Raji (cell line): ENCODE results near the gene CTNNA1.

Experiments
- POLR2A ChIP-seq: IDR thresholded peaks from 2 replicates; pipeline ENCODE4 v1.6.1; 2011; ENCODE audit warnings: low read depth, low read length, control low read depth; ENCODE audit not compliant: insufficient read depth

CTNNA1 gene

DNA sequence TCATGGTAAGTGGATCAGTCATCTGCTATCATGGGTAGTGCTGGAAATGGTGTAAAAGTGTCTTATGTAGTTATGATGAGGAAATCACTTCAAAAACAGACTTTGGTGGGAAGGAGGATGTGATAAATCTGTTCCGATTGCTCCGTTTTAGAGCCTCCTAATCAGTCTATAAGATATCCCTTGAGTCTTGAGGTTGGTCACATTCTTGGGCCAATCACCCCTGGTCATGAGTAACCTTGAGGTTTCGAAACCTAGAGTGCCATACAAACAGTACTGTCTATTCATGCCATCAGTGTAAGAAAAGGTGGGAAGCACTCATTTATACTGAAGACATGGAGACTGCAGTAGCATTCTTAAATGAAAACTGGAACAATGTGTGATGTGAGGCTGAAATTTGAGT, 76.1 kb downstream of the CTNNA1 start:
- TF ChIP-seq POLR2A: no peak

- TF ChIP-seq POLR2A: no peak
These were observed 78.5 kb downstream of the CTNNA1 start for GRCh38 chr5:138831703-138832102.

DNA sequence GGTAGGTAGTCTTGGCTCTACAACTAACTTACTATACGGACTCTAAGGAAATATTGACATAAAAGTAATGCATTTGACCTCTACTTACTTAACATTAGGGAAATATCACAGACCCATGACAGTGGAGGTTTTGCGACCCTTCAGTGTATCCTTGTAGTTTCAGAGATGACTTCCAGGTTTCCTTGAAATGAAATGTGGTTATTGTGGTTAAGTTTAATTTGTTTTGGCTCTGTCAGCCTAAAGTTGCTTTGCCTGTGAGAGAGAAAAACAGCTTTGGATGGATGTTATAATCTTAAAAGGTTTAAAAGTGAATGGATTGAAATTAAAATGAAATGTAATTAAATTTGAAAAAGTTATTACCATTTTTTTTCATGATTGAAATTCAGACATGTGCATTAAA, 79.0 kb downstream of the CTNNA1 start:
- no peak for TF ChIP-seq POLR2A

- no peak for TF ChIP-seq POLR2A
These were observed 79.9 kb downstream of the CTNNA1 start for GRCh38 chr5:138833080-138833479.

DNA sequence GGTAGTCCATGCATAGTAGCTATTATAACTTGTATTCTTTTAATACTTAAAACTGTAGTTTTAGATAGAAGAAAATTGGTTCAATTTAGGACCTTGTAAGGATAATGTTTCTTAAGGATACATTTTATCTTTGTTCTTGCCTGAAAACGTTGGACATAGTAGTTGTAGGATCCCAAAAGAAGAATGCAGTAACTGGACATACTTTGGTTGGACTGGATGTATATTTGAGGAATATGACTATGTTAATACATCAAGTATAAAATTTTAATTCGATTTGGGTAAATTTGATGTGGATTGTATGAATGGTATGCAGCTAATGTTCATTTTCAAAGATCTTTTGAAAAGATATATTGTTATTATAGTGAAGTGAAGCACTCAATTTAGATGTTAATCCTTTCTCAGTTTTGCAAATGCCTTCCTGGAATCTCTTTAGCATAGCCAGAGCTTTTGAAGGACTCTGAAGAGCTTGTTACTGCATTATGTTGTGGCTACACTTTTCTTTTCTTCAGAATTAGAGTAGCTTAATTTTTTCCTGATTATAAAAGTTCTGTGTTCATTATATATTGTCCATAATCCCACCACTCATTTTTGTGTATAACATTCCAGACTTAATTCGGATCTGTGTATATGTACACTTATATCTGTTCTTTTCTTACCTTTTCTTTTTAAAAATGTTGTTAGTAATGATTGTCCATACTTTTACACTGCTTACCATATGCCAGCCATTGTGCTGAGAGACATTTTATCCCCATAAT, 80.7 kb downstream of the CTNNA1 start:
- TF ChIP-seq POLR2A: no peak

- no peak for TF ChIP-seq POLR2A
These were observed 83.9 kb downstream of the CTNNA1 start for GRCh38 chr5:138837160-138837559.

- TF ChIP-seq POLR2A: no peak
These were observed 86.9 kb downstream of the CTNNA1 start for GRCh38 chr5:138840103-138840502.

DNA sequence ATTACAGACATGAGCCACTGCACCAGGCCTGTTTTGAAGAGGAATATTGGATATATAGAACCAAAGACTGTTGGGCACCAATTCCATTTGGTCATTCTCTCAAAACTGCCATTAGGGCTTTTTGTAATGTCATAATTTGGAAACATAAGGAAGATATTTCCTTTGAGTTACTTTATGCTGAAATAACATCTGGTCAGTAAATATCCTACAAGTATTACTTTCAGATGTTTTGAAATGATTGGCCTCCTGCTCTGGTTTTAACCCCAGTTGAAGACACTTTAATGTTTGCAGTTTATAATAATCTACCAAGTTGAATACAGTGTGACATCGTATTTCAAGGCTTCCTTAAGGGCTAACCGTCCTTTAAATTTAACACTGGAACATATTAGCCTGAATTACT, 88.3 kb downstream of the CTNNA1 start:
- no peak for TF ChIP-seq POLR2A

DNA sequence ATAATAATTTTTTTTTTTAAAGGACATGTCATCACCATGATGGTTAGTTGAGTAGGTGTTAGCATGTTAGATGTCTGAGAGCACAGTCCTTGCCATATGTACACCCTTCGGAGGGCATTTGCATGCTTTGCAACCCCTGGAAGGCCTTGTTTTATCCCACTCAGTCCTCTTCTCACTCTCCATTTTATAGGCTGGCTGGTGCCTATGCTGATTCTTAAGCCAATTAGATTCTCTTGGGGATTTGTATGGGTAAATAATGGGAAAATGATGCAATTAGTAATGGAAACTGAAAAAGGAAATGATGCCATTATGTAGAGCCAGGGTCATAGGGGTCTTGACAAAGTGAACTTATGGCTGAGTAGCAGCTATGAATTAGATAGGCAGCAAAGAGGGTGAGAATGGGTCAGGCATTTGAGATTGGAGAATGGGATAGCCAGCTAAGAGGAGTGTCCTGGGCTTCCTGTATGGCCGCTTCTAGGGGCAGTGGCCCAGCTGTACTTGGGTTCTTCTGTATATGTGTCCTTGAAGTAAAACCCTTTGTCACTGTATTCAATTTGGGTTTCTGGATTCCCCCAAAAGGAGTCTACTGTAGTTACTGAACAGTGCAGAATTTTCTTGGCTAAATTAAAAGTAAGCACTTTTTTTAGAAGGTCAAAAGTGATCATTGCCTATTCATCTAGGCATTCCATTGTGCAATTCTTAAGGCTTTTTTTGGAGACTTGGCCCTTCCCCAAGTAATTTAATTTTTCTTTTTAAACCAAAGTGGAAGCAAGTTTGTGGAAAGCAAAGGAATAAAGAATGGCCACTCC, 90.3 kb downstream of the CTNNA1 start:
- TF ChIP-seq POLR2A: no peak

GRCh38 chr5:138844125-138844461, 90.9 kb downstream of the CTNNA1 start:
- TF ChIP-seq POLR2A: no peak

DNA sequence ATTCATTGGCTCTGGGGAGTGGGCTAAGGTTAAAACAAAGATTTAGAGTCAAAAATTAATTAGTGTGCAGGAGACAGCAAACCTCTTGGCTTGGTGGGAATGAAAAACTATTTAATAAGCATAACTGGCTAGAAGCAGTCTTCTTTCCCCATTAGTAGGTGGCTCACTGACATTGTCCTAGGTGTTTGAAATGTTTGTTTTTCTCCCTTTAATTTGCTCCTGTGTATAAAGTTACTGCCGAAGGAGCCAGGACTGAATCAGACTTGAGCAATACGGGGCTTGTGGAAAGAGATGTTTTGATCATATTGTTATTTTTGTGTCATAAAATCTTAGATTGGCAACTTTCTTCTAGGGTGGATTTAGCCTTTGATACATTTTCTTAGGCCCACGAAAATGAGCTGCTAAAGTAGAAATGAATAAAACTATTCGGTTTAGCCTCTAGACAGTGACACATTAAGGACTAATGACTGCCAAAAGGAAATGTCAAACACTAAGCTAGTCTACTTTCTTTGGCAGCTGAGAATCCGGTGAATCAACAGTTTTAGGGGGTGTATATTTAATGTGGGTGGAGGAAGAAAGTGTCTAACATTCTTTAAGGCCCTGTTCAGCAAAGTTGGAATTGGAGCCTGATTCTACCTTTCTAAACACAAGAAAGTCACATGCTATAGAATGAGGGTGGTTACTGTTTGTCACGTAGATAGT, 91.7 kb downstream of the CTNNA1 start:
- no peak for TF ChIP-seq POLR2A

DNA sequence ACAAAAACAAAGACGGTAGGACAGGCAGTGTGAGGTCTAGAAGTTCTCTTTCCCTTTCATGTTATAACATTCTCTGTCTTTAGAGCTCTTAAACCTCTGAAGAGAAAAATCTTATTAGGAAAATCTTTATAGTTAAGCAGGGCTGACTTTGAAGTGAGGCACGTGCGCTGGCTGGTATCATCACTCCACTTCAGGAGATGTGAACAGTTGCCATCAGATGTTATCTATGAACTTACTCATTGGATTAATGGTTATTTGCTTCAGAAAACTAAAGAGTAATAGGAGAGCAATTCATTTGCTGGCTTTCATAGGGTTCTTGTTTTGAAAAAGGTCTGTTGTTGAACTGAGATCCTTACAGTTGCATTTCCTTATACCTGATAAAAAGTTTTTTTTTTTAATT, 96.2 kb downstream of the CTNNA1 start:
- no peak for TF ChIP-seq POLR2A

- TF ChIP-seq POLR2A: no peak
These were observed 96.7 kb downstream of the CTNNA1 start for GRCh38 chr5:138849882-138850281.

DNA sequence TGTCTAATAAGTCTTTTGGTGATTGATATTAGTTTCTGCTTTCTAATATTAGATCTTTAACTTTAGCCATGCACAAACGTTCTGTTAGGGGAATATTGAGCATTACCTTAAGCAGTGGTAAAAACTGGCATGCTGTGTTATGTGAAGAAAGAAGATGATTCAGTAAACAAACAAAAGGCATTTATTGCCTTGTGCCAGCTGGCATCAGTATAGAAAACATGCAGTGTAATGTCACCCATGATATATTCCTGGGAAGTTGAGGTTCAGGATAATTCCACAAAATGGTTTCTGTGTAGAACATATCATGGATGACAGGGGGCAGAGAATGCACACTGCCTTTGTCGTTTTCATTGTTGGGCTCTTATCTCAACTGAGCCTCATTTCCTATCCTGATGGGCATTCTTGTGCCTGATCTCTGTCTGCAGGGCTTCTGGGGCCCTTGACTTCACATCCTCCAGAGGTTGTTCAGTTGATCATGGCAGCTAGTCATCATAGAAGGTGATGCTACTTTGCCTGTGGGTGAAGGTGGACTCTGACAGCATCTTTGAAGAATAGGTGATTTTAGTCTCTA, 97.7 kb downstream of the CTNNA1 start:
- no peak for TF ChIP-seq POLR2A

GRCh38 chr5:138853132-138853531, 99.9 kb downstream of the CTNNA1 start:
- no peak for TF ChIP-seq POLR2A
